ENCODE results near the gene INPP4B.

GRCh38 chr4:142408003-142408441 lies 438.1 kb downstream of the INPP4B start:
- TF ChIP-seq CTCF (IDR thresholded peaks at IDR 0.05) (no peak), RAD21 (IDR thresholded peaks at IDR 0.05; ENCODE audit: low read length) (no peak), EP300 (IDR thresholded peaks at IDR 0.05; ENCODE audit: borderline replicate concordance in 1 of 2, low read depth in 1 of 2, low read length in 1 of 2) (peak in 1 of 2 experiments; percentile 58; a peak in 1 of 4 replicates), PBX3 (IDR thresholded peaks at IDR 0.05) (peak; percentile 72), USF1 (IDR thresholded peaks at IDR 0.05; ENCODE audit: borderline replicate concordance, low read depth) (no peak), FOXJ3 (CRISPR knock-in tag; IDR thresholded peaks at IDR 0.05) (no peak), FOXM1 (IDR thresholded peaks at IDR 0.05; ENCODE audit: low read depth) (no peak), POLR2AphosphoS5 (IDR thresholded peaks at IDR 0.05; ENCODE audit: low read depth, low read length) (no peak), TAF1 (IDR thresholded peaks at IDR 0.05; ENCODE audit: borderline replicate concordance, low read depth, low read length) (no peak), JUND (IDR thresholded peaks at IDR 0.05) (peak; percentile 17; the same call in 1 of the 2 replicates)
